Measurements from ENCODE around the gene ACAP2.

DNA sequence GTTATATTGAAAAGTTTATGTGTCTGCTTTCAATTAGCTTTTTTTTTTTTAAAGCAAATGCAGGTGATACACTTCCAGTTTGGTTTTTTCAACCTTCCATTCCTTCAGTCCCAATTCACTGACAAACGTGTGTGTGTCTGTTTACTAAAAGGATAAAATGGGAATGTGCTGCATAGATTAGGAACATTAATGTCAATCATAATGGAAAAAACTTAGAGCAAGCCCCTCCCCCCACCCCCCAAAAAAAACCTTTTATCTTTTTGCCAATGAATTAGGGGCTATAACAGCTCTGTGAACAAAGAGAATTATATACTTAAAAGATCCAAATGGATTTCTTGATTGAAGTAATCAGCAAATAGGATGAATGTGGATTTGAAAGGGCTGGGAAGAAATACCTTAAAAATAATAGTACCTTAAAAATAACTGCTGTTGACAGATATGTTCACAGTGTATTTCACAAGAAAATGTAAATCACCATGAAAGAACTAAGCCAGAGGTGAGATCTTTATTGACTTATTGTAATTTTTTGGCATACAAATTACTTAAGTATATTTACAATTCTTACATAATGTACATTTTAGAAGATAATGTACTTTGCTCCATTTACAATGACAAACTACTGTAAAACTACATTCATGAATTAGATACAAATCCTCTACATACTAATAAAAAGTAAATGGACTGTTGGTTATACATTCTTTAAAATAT lies 168.4 kb downstream of the ACAP2 start:
- TF ChIP-seq, protein P1, sequence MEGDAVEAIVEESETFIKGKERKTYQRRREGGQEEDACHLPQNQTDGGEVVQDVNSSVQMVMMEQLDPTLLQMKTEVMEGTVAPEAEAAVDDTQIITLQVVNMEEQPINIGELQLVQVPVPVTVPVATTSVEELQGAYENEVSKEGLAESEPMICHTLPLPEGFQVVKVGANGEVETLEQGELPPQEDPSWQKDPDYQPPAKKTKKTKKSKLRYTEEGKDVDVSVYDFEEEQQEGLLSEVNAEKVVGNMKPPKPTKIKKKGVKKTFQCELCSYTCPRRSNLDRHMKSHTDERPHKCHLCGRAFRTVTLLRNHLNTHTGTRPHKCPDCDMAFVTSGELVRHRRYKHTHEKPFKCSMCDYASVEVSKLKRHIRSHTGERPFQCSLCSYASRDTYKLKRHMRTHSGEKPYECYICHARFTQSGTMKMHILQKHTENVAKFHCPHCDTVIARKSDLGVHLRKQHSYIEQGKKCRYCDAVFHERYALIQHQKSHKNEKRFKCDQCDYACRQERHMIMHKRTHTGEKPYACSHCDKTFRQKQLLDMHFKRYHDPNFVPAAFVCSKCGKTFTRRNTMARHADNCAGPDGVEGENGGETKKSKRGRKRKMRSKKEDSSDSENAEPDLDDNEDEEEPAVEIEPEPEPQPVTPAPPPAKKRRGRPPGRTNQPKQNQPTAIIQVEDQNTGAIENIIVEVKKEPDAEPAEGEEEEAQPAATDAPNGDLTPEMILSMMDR (conservative IDR thresholded peaks at IDR 0.05; ENCODE audit: low read depth in 2 of 2): no peak
- no peak for TF ChIP-seq EZH2phosphoT487 (IDR thresholded peaks at IDR 0.05; ENCODE audit: unreplicated experiment)
- TF ChIP-seq POLR2AphosphoS5 (IDR thresholded peaks at IDR 0.05; ENCODE audit: low read depth): no peak
- TF ChIP-seq EZH2 (IDR thresholded peaks at IDR 0.05; ENCODE audit: low read depth, unreplicated experiment): no peak
- TF ChIP-seq, protein P2, sequence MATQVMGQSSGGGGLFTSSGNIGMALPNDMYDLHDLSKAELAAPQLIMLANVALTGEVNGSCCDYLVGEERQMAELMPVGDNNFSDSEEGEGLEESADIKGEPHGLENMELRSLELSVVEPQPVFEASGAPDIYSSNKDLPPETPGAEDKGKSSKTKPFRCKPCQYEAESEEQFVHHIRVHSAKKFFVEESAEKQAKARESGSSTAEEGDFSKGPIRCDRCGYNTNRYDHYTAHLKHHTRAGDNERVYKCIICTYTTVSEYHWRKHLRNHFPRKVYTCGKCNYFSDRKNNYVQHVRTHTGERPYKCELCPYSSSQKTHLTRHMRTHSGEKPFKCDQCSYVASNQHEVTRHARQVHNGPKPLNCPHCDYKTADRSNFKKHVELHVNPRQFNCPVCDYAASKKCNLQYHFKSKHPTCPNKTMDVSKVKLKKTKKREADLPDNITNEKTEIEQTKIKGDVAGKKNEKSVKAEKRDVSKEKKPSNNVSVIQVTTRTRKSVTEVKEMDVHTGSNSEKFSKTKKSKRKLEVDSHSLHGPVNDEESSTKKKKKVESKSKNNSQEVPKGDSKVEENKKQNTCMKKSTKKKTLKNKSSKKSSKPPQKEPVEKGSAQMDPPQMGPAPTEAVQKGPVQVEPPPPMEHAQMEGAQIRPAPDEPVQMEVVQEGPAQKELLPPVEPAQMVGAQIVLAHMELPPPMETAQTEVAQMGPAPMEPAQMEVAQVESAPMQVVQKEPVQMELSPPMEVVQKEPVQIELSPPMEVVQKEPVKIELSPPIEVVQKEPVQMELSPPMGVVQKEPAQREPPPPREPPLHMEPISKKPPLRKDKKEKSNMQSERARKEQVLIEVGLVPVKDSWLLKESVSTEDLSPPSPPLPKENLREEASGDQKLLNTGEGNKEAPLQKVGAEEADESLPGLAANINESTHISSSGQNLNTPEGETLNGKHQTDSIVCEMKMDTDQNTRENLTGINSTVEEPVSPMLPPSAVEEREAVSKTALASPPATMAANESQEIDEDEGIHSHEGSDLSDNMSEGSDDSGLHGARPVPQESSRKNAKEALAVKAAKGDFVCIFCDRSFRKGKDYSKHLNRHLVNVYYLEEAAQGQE (IDR thresholded peaks at IDR 0.05; ENCODE audit: unreplicated experiment): no peak
- TF ChIP-seq, protein P3, sequence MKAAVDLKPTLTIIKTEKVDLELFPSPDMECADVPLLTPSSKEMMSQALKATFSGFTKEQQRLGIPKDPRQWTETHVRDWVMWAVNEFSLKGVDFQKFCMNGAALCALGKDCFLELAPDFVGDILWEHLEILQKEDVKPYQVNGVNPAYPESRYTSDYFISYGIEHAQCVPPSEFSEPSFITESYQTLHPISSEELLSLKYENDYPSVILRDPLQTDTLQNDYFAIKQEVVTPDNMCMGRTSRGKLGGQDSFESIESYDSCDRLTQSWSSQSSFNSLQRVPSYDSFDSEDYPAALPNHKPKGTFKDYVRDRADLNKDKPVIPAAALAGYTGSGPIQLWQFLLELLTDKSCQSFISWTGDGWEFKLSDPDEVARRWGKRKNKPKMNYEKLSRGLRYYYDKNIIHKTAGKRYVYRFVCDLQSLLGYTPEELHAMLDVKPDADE (IDR thresholded peaks at IDR 0.05): no peak
- TF ChIP-seq ZNF331 (CRISPR knock-in tag; IDR thresholded peaks at IDR 0.05; ENCODE audit: low read depth): no peak
- TF ChIP-seq NANOG (IDR thresholded peaks at IDR 0.05; ENCODE audit: borderline replicate concordance): no peak
